HG02840 (cell line): ENCODE data around the gene ITGB7.

Experiments
- ATAC-seq: cut with Tn5 transposase; IDR thresholded peaks from one replicate; pipeline ENCODE4 v1.9.1; 2021; ENCODE audit warnings: mild to moderate bottlenecking, moderate library complexity, moderate number of reproducible peaks; ENCODE audit not compliant: unreplicated experiment, low FRiP score

Gene ITGB7, protein sequence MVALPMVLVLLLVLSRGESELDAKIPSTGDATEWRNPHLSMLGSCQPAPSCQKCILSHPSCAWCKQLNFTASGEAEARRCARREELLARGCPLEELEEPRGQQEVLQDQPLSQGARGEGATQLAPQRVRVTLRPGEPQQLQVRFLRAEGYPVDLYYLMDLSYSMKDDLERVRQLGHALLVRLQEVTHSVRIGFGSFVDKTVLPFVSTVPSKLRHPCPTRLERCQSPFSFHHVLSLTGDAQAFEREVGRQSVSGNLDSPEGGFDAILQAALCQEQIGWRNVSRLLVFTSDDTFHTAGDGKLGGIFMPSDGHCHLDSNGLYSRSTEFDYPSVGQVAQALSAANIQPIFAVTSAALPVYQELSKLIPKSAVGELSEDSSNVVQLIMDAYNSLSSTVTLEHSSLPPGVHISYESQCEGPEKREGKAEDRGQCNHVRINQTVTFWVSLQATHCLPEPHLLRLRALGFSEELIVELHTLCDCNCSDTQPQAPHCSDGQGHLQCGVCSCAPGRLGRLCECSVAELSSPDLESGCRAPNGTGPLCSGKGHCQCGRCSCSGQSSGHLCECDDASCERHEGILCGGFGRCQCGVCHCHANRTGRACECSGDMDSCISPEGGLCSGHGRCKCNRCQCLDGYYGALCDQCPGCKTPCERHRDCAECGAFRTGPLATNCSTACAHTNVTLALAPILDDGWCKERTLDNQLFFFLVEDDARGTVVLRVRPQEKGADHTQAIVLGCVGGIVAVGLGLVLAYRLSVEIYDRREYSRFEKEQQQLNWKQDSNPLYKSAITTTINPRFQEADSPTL

GRCh38 chr12:53207042-53207441 lies at the start of gene ITGB7:
Gene ITGB7, minus strand, starts transcription at chr12:53207251. Its CDS starts 6,808 bp downstream, at chr12:53200443.
- no peak for ATAC-seq

GRCh38 chr12:53255996-53256395 lies 48.9 kb upstream of the ITGB7 start:
- no peak for ATAC-seq

- ATAC-seq, result no peak
Observed at GRCh38 chr12:53254816-53255545, 47.9 kb upstream of the ITGB7 start.

DNA sequence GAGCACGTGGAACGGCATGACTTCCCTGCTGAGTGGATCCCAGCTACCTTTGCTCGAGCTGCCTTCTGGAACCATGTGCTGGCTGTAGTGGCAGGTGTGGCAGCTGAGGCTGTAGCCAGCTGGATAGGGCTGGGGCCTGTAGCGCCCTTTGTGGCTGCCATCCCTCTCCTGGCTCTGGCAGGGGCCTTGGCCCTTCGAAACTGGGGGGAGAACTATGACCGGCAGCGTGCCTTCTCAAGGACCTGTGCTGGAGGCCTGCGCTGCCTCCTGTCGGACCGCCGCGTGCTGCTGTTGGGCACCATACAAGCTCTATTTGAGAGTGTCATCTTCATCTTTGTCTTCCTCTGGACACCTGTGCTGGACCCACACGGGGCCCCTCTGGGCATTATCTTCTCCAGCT lies 46.2 kb upstream of the ITGB7 start:
- no peak for ATAC-seq

DNA sequence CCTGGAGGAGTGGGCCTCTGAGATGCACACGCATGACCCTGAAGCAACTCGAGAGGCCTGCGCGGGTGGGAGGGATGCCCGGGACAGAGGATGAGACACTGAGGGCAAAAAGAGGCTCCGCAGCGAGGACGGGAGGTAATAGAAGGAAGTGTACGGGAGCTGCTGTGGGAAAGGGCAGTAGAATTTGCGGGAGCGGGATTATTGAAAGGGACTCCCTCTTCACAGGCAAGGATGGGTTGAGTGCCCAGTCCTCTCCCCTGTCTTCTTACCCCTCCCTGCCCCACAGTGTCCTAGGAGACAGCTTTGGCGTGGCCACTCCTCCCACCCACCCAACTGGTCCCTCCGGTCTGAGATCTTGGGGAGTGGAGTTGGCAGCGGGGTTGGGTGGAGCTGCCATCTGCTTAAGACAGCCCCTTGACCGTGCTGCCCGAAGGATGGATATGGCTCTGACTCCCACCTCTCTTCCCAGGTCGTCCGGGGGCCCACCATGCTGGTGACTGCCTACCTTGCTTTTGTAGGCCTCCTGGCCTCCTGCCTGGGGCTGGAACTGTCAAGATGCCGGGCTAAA lies 45.4 kb upstream of the ITGB7 start:
- no peak for ATAC-seq

DNA sequence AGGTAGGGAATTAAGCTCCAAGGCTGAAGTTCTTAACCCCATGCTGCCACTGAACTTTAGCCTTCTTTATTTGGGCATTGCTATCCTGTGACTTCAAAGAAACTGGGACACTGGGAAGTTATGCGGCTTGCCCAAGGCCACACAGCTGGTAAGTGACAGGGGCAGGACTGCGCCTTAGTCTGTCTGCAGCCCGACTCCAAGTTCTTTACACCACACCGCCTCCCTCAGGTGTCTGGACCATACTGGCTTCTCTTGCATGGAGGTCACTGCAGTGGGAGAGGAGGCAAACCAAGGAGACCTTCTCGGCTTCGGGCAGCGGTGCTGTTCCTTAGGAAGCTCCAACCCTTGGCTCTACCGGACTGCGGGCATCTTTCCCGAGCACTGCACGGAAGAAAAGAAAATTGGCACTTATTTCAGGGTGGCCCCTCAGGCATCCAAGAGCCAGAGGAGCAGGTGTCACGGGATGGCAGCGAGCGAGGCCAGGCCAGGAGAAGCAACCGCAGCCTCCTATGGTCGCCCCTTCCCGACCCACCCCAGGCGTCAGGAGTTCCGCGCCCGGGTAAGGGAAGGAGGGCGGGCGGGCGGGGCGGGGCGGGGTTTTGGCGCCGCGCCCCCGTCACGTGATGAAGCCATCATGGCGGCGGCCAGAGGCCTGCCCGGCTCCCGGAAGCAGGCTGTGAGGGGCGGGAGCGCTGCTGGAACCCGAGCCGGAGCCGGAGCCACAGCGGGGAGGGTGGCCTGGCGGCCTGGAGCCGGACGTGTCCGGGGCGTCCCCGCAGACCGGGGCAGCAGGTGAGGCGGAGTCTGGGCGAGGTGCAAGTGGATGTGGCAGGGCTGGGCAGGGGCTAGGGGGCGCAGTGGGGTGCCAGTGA lies 44.7 kb upstream of the ITGB7 start:
- ATAC-seq, result peak; percentile 72

GRCh38 chr12:53245286-53245685 lies 38.2 kb upstream of the ITGB7 start:
- no peak for ATAC-seq

GRCh38 chr12:53244337-53244736 lies 37.3 kb upstream of the ITGB7 start:
- no peak for ATAC-seq

- ATAC-seq, result no peak
Observed at GRCh38 chr12:53241623-53242412, 34.8 kb upstream of the ITGB7 start.

GRCh38 chr12:53239643-53240258 lies 32.7 kb upstream of the ITGB7 start:
- ATAC-seq, result no peak

DNA sequence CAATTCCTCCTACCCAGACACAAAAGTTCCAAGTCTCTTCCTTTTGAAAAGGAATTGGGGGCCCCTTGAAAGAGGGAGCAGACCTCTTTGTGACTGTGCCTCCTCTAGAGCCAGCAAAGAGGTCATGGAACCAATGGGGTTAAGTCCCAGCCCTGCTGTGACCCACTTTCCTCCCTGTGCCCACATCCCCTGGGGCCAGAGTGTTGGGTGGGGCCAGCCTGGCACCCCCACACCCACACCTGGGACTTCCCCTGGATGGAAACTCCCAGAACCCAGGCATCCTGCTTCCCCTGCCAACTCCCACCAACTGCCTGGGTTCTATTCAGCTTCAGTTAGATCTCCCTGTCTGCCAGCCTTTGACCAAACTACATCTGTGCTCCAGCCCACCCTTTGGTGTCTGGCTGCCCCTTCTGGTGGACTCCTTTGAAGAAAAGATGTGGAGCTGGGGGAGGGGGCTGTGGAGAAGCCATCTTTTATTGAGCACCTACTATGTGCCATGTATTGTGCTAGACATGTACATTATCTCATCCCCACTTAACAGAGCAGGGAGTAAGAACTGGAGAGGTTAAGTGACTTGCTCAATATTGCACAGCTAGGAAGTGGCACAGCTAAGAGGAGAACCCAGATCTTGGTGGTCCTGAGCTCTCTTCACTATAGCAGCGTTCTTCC lies 29.5 kb upstream of the ITGB7 start:
- no peak for ATAC-seq

DNA sequence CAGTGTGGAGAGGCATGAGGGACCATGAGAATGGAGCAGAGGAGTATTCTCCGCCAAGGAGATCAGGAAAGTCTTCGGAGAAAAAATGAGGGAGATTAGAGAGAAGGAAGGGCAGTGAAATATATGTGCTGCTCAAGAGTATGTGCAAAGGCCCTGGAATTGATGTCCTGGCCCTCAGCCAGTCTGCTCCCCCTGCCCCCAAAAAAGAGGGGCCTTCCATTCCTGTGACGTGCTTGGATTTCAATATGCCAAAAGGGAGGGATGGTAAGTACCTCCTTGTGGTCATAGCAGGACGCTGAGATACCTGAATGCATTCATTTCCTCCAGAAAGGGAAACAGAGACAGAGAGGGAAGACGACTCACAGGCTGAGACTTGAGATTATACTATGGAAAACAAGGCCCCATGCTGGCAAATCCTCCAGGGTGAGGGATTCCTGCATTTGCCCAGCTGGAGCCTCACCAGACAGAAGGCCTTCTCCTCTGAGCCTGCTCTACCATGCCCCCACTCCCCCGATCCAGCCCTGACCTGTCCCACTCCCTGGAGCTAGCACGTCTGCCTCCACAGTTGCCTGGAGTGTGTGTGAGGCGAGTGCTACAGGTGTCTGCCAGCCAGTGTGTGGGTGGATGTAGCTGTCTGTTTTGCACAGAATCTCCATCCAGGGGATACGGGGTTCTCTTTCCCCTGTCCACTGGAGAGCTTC lies 28.8 kb upstream of the ITGB7 start:
- ATAC-seq, result no peak

DNA sequence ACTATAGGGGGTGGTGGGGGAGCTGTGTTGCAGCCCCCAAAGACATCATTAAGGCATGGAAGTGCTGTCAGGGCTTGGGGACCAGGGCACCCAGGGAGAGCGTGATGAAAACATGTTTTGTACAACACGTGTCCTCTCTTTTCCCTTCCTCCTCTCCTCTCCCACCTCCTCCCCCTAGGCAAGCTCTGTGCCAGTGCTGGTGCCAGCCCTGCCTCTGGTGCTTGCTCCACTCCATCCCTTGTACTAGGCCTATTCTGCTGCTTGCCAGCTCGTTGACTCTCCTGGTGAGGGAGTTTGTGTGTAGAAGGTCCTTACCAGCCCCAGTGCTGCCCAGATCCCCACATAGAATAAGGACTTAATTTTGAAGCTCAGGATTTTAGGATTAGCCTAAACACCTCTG lies 28.1 kb upstream of the ITGB7 start:
- no peak for ATAC-seq

DNA sequence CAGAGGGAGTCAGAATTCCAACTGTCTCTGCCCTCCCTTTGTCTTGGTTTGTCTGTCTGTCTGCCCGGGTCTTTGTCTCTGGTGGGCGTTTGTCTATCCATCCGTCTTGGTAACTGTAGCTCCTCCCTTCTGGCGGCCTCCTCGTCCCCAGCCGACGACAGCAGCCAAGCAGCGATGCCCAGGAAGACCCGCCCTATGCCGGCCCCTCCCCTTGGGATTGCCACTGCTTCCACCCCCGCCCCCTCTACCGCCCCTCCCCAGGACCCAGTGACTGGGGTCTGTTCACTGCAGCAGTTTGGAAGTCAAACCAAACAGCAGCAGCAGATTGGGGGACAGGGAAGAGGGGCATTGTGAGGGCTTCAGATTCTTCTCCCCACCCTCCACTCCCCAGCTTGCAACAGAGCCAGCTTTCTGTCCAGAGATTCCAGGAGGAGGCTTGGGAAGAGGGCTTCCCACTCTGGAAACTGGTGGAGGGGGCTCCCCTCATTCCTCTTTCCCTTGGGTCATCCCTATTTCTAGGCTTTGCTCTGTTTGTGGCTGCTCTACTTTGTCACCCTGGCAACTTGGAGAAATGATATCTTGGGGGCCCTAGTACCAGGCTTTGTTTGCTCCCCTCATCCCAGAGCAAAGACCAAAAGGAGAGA lies 27.3 kb upstream of the ITGB7 start:
- ATAC-seq, result no peak

GRCh38 chr12:53233671-53234121 lies 26.6 kb upstream of the ITGB7 start:
- no peak for ATAC-seq

GRCh38 chr12:53232646-53233461 lies 25.8 kb upstream of the ITGB7 start:
- no peak for ATAC-seq
